HG03097 (cell line): ENCODE results near the gene TKTL1.

ENCODE experiments used
- ATAC-seq: cut with Tn5 transposase; IDR thresholded peaks from one replicate; pipeline ENCODE4 v1.9.1; 2021; ENCODE audit not compliant: unreplicated experiment, low FRiP score

TKTL1 gene

DNA sequence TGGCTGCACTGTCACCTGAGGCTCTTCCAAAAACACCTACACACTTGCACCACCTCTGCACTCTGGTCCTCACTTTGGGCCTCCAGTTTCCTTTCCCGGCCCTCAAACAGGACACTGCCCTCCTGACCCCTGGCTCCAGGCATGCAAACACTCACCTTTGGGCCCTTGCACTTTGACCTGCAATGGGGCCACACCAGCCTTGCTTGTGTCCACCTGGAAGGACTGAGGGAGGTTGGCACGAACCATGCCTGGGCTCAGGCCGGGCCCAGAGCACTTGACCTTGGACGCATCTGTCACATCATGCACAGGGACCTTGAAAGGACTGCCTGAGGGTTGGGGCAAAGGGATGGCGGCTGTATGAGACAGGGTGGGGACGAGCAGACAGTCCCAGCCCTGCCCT is 63.2 kb downstream of the TKTL1 start:
- no peak for ATAC-seq

DNA sequence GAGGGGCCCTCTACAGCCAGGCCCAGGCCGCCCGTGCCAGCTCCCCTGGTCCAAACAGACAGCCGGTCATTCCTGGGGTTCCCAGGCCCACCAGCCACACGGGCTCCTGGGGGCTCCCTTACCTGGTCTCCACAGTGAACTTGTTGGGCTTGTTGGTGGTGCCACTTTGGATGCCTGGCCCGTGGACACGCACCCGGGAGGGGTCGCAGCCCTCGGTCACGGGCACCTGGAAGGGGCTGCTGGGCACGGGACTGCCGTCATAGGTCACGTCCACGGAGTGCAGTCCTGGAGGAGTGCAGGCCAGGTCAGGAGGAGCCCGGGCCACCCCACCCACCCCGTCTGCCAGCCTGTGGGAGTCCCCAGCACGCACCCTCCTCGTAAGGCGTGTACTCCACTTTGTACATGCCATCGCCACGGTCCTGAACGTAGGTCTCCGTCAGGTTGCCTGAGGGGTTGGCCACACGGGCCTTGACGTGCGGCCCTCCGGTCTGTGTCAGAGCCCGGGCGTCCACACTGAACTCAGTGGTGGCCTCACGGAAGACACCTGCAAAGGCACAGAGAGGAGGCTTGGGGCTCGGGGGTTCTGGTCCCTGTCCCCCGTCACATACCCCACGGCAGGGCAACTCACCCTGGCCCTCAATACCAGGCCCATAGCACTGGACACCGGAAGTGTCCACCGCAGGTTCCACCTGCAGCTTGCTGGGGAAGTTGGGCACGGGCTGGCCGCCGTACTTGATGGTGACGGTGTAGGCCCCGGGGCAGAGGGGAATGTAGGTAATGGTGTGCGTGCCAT is 64.0 kb downstream of the TKTL1 start:
- no peak for ATAC-seq

DNA sequence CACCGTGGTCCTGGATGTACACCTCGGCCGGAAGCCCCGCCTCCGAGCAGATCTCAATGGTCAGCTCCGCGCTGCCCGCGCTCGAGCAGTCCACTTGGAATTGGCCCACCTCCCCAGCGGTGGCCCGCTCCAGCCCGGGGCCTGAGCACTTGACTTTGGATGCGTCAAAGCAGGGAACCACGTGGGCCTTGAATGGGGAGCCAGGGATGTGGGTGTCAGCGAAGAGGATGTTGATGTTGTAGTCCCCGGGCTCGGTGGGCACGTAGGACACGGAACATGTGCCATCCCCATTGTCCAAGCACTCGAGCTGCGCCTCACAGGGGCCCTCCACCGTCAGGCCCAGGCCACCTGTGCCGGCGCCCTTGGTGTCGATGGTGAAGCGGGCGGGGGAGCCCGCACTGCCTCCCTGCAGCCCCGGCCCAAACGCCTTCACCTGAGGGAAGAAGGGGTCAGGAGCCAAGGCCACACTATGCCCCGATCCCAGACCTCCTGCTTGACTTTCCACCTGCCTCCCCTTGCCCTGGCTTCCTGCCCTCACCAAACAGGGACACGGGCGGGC is 64.6 kb downstream of the TKTL1 start:
- ATAC-seq = no peak

DNA sequence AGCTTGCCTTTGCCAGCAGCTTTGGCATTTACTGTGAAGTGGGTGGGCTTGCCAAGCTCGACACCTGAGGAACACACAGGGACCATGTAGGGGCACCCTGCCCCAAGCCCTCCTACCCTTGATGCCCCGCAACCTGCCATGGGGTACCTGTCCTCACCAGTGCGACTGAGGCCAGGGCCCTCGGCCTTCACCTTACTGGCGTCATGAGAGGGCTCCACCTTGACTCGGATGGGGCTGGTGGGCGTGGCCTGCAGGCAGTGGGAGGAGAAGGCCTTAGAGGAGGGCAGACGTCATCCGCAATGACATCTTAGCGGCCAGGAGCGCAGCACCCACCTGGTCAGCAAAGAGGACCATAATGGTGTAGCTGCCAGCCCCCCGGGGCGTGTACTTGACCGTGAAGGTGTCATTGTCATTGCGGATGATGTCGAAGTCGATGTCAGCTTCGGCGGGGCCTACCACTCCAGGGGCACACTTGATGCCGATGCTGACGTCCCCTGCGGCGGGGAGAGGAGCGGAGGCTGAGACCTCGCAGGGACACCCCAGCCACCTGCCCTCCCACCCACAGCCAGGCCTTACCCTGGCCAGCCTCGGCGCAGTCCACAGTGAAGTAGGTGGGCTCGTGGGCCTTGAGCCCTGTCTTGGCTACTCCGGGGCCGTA is 66.6 kb downstream of the TKTL1 start:
- ATAC-seq = no peak

DNA sequence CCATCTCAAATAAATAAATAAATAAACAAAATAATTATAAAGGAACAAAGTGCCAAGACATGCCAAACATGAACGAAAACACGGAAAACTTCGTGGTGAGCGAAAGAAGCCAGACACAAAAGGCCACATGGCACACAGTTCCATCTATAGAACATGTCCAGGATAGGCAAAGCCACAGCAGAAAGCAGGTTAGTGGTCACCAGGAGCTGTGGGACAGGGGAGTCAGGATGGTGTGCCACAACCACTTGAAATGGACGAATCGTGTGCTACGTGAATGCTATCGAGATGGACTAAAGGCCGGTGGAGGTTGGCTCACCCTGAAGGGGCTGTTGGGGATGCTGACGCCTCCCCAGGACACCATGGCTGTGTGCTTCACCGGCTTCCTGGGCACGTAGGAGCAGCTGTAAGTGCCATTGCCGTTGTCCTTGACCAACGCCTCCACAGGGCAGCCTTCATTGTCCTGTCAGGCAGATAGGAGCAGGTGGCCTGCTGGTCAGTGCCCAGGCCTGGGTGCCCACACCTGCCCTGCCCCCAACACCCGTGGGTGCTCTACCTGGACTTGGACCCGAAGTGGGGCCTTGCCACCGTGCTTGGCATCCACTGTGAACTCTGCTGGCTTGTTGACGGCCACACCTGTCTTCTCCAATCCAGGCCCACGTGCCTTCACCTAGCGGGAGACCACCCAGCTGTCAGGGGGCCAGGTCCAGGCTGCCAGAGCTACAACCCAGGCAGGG is 68.3 kb downstream of the TKTL1 start:
- ATAC-seq = no peak

DNA sequence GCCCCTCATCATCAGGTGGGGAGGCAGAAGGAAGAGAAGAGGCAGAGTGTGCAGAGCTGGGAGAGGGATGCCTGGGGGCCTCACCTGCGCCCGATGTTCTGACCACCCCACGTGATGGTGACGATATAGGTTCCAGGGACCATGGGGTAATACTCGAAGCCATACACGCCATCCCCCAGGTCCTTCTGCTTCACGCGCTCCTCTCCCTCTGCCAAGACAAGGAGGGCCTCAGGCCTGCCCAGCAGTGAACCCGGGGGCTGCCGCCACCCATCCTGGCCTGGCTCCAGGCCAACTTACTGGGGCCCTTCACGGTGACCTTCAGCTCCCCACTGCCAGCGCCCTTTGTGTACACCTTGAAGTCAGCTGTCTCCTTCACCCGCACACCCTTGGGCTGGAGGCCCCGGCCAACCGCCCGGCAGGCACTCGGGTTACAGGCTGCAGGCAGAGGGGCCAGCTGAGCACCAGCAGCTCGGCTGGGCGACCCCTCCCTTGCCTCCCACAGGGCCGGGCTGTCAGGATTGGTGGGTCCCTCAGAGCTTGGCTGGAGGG is 69.5 kb downstream of the TKTL1 start:
- no peak for ATAC-seq

DNA sequence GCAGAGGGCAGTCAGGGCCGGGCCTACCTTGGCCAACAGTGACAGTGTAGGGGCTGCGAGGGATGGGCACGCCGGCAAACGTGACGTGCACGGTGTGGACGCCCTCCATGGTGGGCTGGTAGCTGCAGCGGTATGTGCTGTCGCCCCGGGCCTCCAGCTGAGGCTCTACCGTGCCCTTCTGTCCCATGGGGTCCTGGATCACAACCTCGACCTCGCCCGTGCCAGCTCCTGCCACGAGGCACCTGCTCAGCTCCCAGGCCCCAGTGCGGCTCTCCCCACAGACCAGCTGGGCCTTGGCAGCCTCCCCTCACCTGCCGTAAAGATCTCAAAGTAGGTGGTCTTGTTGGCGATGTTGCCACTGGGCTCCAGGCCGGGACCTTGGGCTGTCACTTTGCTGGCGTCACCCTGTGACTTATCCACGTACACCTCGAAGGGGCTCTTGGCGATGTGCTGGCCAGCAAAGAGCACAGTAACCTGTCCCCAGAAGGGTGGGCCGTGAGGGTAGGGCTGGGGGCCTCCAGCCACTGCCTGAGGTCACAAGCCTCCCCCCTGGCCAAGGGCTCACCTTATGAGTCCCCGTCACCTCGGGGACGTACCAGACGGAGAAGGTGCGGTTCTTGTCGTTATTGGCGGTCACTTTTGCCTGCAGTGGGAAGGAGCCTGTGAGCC is 70.5 kb downstream of the TKTL1 start:
- no peak for ATAC-seq

DNA sequence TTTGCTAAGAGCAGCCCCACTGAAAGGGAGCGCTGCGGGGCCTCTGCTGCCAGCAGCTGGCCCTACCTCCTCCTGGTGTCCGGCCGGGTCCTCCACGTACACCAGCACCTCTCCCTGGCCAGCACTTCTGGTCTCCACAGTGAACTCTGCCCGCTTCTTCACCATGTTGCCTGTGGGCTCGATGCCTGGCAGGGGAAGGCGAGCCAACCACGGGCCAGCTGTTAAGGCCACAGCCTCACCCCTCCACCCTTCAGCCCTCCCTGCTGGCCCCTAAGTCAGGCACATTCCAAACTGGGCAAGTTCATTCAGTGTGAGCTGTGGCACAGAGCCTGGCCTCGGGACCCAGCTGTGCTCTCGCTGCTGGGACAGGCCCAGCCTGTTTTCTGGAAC is 71.1 kb downstream of the TKTL1 start:
- ATAC-seq = no peak

DNA sequence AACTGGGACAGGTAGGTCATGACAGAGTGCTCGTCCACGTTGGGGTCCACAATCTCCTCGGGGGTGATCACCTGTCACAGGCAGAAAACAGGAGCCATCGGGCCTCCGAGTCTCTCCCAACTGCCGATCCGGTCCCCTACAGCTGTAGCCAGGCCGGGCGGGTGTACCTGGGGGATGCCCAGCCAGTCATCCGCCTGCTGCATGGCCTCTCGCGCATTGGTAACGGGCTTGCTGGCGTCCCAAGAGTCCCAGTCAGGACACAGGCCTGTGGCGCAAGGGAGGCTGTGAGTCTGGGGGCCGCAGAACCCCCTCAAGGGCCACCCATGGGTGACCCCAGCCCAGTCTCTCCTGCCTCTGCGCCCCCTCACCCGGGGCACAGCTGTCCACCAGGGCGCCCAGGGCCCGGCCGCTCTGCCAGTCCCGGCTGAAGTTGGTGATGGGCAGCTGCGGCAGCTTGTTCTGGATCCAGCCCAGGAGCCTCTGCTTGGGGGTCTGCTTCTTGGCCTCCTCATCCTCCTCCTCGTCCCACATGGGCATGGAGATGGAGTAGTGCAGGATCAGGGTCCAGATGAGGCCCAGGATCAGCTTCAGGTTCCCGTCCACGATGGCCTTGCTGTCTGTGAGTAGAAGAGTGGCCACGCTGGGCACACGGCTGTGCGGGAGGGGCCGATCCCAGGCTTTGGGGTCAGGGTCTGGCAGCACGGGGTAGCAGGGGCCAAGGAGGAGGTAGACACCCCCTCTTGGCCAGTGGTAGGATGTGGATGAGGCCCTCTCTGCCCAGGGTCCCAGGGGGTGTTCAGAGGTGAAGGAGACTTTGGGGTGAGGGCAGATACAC is 72.1 kb downstream of the TKTL1 start:
- no peak for ATAC-seq

DNA sequence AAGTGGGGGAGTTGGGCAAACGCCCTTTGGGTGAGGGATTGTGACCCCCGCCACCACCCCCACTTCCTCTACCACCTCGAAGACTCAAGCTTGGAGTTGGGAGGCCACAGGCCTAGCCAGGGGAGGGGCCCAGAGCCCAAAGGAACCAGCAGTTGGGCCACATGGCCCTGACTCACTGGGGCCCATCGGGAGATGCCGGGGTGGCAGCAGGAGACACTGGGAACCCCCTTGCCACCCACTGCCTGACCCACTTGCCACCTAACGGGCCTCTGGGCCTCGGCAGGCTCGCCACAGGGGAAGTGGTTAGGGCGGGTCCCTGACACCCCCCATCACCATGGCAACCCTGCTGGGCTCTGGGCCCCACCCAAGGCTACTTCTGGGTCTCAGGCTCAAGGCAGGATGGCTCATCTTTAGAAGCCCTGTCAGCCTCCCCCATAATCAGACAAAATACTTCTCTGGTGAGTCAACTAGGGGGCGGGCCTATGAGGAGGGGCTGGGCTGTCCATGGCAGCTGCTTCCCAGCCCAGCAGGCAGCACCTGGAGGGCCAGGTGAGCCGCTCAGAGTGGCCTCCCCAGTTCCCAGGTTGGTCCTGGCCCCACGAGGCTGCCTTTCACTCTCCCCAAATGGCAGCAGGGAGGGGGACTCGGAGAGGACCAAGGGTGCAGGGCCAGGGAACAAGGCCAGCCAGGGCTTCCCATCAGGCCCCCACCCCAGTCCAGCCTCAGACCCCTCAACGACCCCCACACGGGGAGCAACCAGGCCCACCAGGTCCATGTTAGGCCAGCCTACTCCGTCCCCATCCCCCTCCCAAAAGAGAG is 73.2 kb downstream of the TKTL1 start:
- ATAC-seq = peak; percentile 25

DNA sequence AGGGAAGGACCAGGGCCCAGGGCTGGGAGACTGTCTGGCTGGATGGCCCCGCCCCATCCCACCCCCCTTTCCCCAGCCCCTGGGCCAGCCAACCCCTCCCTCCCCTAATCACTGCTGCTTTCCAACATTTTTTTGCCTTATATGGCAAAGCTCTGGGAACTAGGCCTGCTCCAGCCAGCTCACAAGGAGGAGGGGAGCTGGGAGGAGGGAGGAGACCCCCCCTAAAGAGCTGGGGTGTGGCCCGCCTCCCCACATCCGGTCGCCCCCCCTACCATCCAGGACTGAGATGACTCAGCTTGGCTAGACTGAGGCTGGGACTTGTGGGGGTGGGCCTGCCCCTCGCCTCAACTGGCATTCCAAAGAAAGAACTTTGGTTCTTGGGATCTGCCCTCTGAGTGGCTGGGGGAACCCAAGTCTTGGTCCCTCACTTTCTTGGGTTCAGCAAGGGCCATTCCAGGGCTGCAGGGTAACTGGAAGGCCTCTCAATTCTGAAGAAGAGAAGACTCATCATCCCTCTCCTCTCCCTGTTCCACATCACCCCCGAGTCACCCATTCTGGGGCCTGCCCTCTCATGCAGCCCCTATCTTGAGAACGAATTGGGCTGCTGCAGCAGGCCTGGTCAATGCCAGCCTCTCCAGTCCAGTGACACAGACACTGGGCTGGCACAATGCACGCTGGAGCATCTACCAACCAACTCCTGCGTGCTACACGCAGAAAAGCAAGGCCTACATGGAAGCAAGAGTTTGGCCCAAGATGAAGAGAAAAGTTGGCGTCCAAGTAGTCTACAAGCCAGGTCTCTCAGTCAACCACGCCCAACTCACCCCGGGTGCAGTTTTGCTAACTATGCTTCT is 74.1 kb downstream of the TKTL1 start:
- ATAC-seq = no peak

DNA sequence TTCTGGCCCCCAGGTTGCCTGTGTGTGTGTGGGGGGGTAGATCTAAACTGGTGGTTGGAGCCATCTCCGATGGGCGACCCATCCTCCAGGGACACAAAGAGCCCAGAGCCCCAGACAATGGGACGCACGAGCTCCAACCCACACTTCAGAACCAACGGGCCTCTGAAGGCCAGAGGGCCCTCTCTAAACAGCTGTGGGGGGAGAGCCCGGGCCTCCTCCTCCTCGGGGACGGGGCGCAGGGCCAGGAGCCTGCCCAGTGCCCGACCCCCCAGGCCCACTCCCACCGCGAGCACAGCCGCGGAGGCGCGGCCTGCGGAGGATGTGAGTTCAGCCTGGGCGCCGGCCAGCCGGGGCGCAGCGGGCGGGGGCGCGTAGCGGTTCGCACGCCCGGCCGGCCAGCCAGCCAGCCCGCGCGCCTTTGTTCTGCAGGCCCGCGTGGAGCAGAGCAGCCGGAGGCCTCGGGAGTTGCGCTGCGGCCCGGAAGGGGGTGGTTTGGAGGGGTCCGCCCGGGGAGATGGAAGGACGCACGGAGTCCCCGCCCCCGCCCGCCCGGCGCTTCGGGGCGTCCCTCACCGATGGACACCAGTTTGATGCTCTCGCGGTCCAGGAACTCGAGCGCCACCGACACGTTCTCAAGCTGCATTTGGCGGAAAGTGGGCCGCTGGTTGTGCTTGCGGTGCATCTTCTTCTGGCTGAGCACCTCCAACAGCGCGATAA is 74.9 kb downstream of the TKTL1 start:
- no peak for ATAC-seq

DNA sequence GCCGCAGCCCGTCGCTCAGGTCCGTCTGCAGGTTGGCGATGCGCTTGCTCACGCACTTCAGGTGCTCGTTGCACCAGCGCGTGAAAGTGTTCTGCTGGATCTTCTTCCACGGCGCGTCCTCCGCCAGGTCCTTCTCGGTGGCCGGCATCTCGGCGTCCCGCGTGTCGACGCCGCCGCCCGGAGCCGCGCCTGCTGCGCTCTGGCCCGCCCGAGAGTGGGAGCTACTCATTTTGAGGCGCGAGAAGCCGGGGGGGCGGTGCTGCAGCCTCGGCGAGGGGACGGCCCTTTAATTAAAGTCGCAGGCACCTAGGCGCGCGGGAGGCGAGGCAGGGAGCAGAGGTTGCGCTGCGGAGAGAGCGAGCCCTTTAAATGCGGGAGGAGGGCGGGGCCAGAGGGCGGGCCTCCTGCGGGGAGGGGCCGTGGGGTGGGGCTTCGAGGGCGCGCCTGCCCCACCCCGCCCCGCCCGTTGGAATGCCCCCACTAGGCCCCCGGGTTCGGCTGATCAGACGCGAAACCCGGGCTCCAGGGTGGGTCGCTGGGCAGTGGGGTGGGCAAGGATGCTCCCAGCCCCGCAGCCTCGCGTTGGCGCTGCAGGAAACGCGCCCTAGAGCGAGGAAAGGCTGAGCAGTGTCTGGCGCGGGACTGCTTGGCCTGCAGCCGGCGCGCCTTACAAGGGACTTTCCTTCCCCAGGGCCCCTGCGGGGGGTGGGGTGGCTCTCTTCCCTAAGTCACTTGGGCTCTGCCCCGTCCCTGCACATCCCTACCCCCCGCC is 75.6 kb downstream of the TKTL1 start:
- ATAC-seq = peak; percentile 47

DNA sequence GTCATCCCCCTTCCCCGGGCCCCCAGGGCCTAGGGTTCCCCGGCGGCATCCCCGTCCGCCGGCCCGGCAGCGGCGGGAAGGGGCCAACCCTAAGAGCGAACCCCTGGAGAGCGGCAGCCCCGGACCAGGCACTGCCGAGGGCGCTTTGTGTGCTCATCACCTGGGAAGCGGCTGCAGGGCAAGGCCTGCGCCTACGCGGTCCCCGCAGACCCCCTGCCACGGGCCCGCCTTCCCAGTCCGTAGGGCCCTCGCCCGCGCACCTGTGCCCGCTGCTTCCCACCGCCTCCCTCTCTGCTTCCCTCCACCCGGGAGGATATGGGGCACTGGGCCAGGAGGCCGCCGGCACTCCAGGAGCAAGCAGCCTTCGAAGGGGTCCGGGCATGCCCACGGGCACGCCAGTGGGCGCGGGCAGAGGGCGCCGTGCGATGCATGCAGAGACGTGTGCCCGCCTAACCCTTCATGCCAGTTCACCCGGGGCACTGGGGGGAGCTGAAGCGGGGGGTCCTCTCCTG is 76.2 kb downstream of the TKTL1 start:
- no peak for ATAC-seq

DNA sequence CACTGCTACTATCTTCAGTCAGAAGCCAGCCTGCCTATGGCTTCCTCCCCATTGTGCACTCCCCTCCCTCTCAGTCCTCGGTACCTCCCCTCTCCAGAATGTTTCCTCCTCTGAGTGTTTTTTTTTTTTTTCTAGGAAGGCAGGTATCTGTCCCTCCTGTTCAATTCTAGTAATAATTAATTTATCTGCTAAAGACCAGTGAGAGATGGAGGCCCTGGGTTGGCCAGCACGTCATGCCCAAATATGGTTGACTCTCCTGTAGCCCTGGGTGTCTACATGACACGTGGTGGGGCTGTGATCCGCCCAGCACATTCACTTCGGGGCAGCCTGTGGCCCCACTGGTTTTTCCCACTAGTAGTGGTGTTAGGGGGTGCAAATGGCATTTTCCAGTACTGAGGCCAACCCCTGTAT is 77.0 kb downstream of the TKTL1 start:
- no peak for ATAC-seq
